ENCODE measurements around the gene IL27RA.
A peak's percentile ranks its signal among the peaks of the same experiment; 100 is the strongest.

Gene IL27RA

DNA sequence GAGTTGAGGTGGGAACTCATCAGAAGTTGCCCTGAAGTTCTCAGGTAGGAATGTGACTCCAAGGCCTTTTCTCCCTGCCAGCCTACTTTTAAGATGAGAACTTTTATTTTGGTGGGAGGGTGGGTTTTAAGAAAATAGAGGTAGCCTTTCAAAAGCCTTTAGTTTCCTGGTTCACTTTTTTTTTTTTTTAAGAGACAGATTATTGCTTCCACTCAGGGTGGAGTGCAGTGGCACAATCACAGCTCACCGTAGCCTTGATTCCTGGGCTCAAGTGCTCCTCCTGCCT lies 51.1 kb downstream of the IL27RA start:
- Mint-ChIP-seq H3K4me3 (peak overlapping the region; percentile 94 to 97 (median 96)), H3K4me1 (peaks cover 25% of the 10 kb centered on the region)

DNA sequence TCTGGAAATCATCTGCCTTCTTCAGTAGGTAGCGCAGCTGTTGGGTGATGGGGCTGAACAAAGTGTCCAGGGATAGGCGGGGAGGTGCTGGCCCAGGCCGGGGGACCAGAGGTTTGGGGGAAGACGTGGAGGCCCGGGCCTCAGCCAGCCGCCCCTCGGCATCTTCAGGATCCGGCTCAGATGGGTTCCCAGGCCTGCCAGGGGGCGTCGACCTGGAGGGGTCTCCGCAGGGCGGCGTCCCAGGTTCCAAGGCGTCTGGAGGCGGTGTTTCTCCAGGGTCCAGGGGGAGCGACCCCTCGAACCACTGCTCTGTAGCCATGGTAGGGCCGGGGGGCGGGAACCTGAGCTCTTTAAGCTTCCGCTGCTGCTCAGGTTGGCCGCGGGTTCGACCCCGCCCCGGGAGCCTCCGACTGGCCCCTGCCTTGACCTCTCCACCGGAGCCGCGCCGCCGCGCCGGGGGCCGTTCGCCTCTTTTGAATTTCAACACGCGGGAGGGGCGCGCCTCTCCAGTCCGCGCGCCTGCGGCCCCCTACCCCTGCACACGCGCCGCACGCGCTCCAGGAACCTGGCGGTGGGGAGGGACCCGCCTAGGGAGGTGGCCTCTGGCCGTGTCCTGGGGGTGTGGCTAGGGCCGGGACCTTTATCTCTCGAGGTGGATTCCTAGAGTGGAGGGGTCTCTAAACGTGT lies 53.9 kb downstream of the IL27RA start, which contains the start of gene C19orf67:
Gene C19orf67 (minus strand): TSS at position 475 of the 687 bp plus-strand sequence. CDS start 156 bp downstream, at position 319.
- H3K4me1 Mint-ChIP-seq: peaks cover 30% of the 10 kb centered on the region
- H3K4me3 Mint-ChIP-seq: peak within 1 kb of the TSS; percentile 53 to 73 (median 68)
- peaks cover 24% of the 10 kb centered on the region for H3K36me3 Mint-ChIP-seq (ENCODE audit: low read depth)
- H3K9me3 Mint-ChIP-seq: no peaks in the 10 kb centered on the region
- peak within 1 kb of the TSS in 1 of 3 experiments; percentile 57 for H3K27ac Mint-ChIP-seq
- TF ChIP-seq, protein P1, sequence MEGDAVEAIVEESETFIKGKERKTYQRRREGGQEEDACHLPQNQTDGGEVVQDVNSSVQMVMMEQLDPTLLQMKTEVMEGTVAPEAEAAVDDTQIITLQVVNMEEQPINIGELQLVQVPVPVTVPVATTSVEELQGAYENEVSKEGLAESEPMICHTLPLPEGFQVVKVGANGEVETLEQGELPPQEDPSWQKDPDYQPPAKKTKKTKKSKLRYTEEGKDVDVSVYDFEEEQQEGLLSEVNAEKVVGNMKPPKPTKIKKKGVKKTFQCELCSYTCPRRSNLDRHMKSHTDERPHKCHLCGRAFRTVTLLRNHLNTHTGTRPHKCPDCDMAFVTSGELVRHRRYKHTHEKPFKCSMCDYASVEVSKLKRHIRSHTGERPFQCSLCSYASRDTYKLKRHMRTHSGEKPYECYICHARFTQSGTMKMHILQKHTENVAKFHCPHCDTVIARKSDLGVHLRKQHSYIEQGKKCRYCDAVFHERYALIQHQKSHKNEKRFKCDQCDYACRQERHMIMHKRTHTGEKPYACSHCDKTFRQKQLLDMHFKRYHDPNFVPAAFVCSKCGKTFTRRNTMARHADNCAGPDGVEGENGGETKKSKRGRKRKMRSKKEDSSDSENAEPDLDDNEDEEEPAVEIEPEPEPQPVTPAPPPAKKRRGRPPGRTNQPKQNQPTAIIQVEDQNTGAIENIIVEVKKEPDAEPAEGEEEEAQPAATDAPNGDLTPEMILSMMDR (IDR thresholded peaks at IDR 0.05; ENCODE audit: unreplicated experiment in 3 of 3): no peak
- H3K27me3 Mint-ChIP-seq (ENCODE audit: low read depth): no peaks in the 10 kb centered on the region

More for the DNA sequence above, 51.1 kb downstream of the IL27RA start:
- Mint-ChIP-seq H3K27ac (peak overlapping the region in 1 of 3 experiments; percentile 93), H3K27me3 (ENCODE audit: low read depth) (no peaks in the 10 kb centered on the region), H3K9me3 (no peaks in the 10 kb centered on the region), H3K36me3 (ENCODE audit: low read depth) (peaks cover 8% of the 10 kb centered on the region)
- TF ChIP-seq, protein P1 (IDR thresholded peaks at IDR 0.05; ENCODE audit: unreplicated experiment in 3 of 3): no peak

DNA sequence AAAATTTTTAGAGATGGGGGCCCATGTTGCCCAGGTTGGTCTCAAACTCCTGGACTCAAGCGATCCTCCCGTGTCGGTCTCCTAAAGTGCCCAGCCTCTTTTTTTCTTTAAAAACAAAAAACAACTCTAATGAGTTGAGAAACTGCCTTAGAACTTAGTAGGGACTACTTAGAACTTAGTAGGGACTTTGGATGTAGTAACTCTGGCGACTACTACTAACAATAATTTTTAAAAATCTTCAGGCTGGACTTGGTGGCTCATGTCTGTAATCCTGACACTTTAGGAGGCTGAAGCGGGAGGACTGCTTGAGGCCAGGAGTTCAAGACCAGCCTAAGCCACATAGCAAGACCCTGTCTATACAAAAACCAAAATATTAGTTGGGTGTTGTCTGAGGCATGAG lies 54.5 kb downstream of the IL27RA start:
- H3K27ac Mint-ChIP-seq: no peak overlapping the region
- H3K4me3 Mint-ChIP-seq: peak overlapping the region in 2 of 3 experiments; percentile 55 to 66
- H3K4me1 Mint-ChIP-seq: peaks cover 28% of the 10 kb centered on the region
- TF ChIP-seq, protein P1 (IDR thresholded peaks at IDR 0.05; ENCODE audit: unreplicated experiment in 3 of 3): no peak
- H3K27me3 Mint-ChIP-seq (ENCODE audit: low read depth): no peaks in the 10 kb centered on the region
- peaks cover 24% of the 10 kb centered on the region for H3K36me3 Mint-ChIP-seq (ENCODE audit: low read depth)
- no peaks in the 10 kb centered on the region for H3K9me3 Mint-ChIP-seq

DNA sequence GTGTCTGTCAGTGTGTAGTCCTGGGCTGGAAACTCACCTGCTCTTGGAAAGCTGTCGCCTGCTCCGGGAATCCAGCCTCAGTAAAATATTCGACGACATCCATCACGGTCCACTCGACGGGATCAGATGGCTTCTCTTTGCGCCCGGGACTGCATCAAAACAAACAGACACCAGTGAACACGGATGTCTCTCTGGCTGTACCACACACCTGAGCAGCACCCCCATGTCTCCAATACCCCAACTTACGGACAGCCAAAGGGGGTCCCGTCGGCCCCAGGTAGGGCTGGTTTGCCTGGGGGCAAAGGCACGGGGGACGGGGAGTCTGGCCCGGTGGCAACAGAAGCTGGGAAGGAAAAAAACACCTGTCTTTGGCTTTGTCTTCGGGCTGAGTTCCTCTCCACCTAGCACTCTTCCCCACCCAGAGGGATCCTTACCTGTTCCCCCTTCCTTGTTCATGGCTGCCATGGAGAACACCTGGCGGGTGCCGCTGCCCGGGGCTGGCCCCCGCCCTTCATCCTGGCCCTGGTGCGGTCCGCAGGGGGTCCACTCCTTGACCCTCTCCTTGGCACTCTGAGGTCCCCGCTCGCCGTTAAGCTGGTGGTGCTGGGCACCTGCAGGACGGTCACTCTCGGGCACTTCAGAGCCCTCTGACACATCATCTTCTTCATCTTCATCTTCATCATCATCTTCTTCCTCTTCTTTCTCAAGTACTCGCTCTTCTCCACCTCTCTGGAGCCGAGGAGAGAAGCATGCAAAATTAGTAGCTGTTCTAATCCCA lies 57.3 kb downstream of the IL27RA start:
- H3K27ac Mint-ChIP-seq: peak overlapping the region; percentile 58 to 89 (median 78)
- peaks cover 20% of the 10 kb centered on the region for H3K4me1 Mint-ChIP-seq
- peaks cover 33% of the 10 kb centered on the region for H3K36me3 Mint-ChIP-seq (ENCODE audit: low read depth)
- TF ChIP-seq, protein P1 (IDR thresholded peaks at IDR 0.05; ENCODE audit: unreplicated experiment in 3 of 3): no peak
- H3K4me3 Mint-ChIP-seq: peak overlapping the region; percentile 85 to 89 (median 87)
- peaks cover 7% of the 10 kb centered on the region for H3K9me3 Mint-ChIP-seq
- no peaks in the 10 kb centered on the region for H3K27me3 Mint-ChIP-seq (ENCODE audit: low read depth)

DNA sequence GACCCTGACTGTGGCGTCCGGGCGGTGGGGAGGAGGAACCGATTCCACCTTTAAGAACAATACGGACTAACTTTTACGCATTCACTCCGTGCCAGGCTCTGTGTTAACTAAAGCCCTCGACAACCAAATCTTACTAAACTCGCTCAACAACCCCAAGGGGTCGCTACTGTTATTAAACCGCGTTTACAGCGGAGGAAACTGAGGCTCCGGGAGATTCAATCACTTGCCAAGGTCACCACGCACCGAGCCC lies 57.8 kb downstream of the IL27RA start:
- Mint-ChIP-seq H3K4me3 (peak overlapping the region; percentile 85 to 89 (median 87)), H3K27ac (peak overlapping the region; percentile 58 to 89 (median 78)), H3K36me3 (ENCODE audit: low read depth) (peaks cover 37% of the 10 kb centered on the region), H3K4me1 (peaks cover 20% of the 10 kb centered on the region), H3K27me3 (ENCODE audit: low read depth) (no peaks in the 10 kb centered on the region), H3K9me3 (peaks cover 7% of the 10 kb centered on the region)
- TF ChIP-seq, protein P1 (IDR thresholded peaks at IDR 0.05; ENCODE audit: unreplicated experiment in 3 of 3): peak; percentile 18 to 34 (median 28)

All from nephron (organoid).